NCI-H524 treated with DMSO at 0.1 percent for 48 hours (cell line): ENCODE results near the gene PTPN7.
"Not testable (repeated sequence)": the region's sequence is repeated elsewhere in the genome, so short reads cannot be mapped to it uniquely, and the experiment has no call there.

Experiments
- DNase-seq: peaks from one replicate; lab custom pipeline; 2025; lab: John Stamatoyannopoulos, UW

The PTPN7 gene

GRCh38 chr1:202167054-202167453 lies 6.7 kb upstream of the PTPN7 start:
- not testable (repeated sequence) for DNase-seq

DNA sequence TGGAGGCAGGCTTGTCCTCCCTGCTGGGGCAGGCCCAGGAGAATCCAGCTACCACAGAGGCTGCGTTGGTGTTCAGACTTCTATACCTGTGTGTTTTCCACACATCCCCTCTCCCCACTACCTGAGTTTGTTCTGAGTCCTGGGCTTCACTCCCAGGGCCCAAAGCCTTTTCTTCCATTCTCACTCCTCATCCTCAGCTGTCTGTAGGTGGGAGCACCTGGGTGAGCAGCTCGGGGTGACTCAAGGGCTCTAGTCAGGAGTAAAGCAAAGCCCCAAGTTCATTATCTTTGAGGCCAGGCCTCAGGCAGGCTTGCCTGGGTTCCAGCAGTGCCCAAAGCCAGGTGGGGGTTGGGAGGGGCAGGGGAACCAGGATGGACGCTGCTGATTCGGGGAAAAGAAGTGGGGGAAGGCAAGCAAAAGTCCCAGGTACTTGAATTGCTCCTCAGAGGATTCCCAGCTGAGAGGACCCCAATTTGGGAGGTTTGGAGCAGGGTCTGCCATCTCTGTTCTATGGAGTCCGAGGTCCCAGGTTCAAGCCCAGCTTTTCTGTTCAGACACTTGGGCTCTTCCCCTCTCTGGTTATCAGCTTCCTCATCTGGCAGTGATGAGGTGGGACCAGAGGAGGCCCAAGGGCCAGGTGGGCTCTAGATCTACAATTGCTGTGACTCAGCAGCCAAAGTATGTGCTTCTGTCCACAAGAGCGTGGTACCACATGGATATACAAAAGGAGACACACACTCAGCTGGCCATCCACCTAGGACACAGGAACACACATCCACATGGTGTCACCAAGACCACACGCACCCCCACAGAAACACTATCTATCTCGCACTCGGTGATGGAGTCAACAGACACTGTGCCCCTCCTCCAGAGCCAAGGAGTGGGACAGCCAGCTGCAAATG lies 5.8 kb upstream of the PTPN7 start:
- DNase-seq: no peak

- no peak for DNase-seq
Observed at GRCh38 chr1:202165267-202165941, 5.0 kb upstream of the PTPN7 start.

- DNase-seq: no peak
Observed at GRCh38 chr1:202164271-202165037, 4.1 kb upstream of the PTPN7 start.

DNA sequence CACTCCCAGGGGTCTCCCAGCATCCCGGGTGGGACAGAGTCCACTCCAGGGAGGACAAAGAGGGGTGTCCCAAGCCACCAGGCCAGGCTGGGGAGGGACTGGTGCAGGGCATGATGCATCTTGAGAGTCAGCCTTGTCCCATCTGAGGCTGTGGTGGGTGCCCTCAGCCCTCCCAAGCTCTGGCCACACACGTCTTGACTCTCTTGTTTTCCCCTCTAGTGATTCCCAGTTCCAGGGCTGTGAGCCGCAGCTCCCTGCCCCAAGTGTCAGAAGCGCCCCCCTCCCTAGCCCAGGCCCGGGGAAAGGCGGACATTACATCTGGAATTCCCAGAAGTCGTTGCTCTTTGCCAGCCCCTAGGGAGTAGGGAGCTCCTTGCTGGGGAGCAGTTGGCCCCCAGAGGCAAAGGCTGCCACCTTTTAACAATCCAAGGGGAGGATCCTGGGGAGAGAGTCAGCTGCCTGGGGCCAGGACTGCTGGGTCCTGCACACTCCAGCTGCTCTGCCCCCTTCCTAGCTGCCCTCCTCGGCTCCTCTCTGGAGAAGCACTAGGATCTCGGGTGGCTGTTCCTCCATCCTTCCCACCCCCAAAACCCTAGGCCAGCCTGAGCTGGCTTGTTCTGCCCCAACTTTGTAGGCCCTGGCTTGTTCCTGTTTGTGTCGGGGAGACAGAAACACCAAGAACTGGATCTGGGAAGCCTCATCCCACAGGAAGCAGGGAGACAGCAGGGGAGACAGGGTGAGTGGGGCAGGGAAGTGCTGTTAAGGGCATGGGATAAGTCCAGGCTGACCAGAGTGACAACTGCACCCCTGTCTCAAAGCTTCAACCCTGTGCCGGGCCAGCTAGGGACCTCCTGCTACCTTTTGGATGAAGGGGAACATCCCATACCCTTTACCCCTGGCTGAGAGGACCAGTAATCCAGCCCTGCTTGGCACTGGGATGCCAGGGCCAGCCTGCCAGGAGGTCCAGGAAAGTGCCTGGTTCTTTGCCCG lies 3.2 kb upstream of the PTPN7 start:
- DNase-seq: no peak

- no peak for DNase-seq
Observed at GRCh38 chr1:202162418-202163280, 2.2 kb upstream of the PTPN7 start.

GRCh38 chr1:202162047-202162417 lies 1.6 kb upstream of the PTPN7 start:
- DNase-seq: no peak

DNA sequence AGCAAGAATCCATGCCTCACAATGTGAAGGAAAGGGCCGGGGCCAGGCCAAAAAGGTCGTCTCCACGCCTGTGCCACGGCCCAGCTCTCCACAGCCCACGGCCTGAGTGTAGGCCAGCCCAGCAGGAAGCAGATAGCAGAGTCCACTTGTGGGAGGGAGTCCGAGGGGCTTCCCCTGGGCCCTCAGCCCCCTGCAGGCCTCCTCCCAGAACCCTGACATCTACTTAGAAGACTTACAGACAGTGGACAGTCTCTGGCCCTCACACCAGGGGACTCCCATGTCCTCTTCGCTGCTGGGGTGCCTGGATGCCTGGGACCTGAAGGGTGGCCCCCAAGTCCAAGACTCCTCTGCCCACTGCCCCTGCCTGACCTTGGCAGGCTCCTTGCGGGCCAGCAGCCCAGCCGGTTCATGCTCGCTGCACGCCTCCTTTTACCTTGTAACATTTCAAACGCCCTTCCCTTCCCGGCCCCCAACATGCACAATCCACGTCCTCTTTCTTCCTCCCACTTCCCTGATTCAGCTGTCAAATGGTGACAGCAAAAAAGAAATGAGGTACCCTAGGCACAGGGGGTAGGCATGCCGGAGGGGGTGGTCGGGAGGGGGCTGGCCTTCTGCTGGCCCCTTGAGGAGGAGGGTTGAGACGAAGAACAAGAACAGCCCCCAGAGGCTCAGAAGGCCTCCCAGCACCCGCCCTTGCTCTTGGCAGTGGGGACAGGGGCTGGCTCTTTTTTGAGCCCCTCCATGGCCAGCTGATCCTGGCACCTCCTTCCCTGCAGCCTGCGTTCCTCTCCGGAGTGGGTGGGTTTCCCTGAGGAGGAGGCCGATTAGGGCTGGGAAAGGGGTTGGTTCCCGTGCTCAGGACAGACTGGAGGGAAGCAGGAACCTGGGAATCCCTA lies 997 bp upstream of the PTPN7 start:
- no peak for DNase-seq

DNA sequence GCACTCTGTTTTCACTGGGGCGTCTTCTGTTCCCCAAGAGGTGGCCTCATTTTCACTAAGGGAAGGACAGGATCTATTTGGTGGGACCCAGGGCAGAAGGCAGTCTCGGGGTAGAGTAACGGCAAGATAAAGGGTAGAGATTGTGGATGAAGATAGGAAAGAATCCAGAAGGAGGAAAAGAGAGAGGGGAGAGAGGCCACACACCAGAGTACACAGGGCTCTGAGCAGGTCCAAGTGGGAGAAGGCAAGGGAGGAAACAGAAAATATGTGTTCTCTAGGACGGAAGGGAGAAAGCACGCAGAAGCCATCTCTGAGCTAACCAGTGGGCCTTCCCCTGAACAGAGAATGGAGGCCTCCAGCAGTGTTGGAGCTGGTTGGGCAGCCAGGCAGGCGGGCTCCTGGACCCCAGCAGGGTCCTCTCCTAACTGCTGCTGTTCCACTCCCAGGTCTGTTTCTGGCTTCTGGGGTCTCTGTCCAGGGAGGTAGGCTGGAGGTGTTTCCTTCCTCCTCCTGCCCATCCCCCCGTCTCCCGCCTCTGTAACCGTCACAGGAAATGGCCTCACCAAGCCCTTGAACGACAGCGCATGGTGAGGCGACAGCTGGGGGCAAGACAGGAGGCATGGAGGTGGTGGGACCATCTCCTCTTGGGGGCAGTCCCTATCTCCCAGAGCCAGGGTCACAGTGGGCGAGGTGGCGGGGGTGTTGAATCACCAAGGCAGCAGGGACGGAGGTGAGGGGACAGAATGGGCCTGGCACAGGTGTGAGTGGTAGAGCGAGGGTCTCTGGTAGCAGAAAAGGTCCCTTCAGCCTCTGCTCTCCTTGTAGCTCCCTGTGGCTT lies 649 bp downstream of the PTPN7 start:
- no peak for DNase-seq

GRCh38 chr1:202158810-202159533 lies 1.4 kb downstream of the PTPN7 start:
- DNase-seq: no peak

DNA sequence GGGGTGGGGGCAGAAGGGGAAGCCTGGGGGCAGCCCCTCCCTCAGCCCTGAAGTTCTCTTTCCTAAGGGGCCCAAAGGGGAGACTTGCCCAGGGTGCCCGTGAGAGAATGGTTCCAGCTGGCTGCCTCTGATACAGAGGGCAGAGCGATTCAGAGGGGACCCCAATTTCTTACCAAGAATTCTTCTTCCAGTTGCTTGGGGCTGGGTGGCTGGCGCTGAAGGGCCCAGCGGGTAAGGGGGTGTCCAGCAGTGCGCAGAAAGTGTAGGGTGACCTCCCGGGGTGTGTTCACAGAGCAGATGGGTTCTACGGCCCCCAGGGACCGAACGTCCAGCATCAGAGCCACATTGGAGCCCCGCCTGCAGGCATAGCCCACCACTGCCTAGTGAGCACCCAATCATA lies 2.5 kb downstream of the PTPN7 start:
- no peak for DNase-seq

DNA sequence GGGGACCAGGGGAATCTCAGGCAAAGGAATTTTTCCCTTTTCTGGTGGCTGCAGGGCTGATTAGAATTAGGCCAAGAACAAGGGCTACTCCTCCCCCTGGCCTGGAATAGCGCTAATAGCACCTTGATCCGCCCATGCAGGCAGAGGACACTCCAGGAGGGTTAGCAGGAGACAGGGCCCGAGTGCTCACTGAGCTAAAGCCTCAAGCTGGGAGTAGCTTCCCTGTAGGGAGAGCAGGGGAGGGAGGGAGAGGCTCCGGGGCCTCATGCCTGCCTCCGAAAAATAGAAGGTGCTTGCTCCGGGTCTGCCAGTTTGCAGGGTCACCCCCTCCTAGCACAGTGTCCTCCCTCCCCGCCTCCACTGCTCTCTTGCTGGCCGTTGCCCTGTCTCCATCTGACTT lies 3.8 kb downstream of the PTPN7 start:
- DNase-seq: no peak

DNA sequence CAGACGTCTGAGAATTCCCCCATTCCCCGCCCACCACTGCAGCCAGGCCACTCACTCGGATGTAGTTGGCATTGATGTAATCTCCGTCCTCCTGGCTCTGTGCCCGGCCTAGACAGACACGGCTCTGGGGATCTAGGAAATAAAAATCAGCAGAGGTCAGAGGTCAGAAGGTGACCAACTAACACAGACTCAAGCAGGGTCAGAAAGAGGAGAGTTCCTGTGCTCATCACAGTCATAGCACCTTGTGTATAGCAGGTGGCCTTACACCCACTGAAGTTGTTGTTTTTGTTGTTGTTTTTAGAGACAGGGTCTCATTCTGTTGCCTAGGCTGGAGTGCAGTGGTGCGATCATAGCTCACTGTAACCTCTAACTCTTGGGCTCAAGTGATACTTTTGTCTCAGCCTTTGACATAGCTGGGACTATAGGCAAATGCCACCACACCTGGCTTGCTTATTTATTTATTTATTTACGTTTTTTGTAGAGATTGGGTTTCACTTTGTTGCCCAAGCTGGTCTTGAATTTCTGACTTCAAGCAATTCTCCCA lies 4.9 kb downstream of the PTPN7 start:
- no peak for DNase-seq

- DNase-seq: no peak
Observed at GRCh38 chr1:202154766-202155477, 5.5 kb downstream of the PTPN7 start.

GRCh38 chr1:202154148-202154765 lies 6.1 kb downstream of the PTPN7 start:
- no peak for DNase-seq

DNA sequence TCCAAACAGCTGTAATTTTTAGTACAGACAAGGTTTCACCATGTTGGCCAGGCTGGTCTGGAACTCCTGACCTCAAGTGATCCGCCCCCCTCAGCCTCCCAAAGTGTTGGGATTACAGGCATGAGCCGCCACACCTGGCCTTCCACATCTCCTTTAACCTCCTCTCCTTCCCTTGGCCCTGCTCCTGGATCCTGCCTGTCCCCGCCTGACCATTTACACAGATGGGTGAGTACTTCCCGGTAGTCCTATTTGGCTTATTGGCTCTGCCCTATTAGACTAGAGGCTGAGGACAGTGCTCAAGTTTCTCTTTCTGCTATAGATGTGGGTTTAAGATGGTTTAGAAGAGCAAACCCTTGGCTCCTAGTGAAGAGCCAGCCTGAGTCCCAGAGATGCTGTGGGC lies 7.1 kb downstream of the PTPN7 start:
- DNase-seq: no peak
